HepG2 (cell line): ENCODE data around the gene ZNF655. TPM values are rescaled to one million over a fixed set of nuclear protein-coding genes. Genes with fewer than 3 reads are reported as not detected.

ENCODE experiments used
- HHEX ChIP-seq: IDR thresholded peaks from 2 replicates; pipeline ENCODE4 v1.6.1; 2016; ENCODE audit warnings: control low read depth
- KLF9 ChIP-seq: IDR thresholded peaks from 2 replicates; pipeline ENCODE4 v1.6.1; 2016; ENCODE audit warnings: low read depth
- U2AF1 ChIP-seq: fragments of 200-400 bp; formaldehyde crosslinking; optimal IDR thresholded peaks from 2 replicates; pipeline ENCODE3; 2017; ENCODE audit warnings: mild to moderate bottlenecking, low read depth, low read length
- ZNF503 ChIP-seq: sonication (generic); formaldehyde crosslinking; IDR thresholded peaks from 2 replicates; pipeline ENCODE4 v1.4.0; 2020; ENCODE audit warnings: missing genetic modification reagents
- ZNF549 ChIP-seq: sonication (generic); formaldehyde crosslinking; IDR thresholded peaks from 2 replicates; pipeline ENCODE4 v1.5.0; 2020; ENCODE audit warnings: missing genetic modification reagents
- ZNF749 ChIP-seq: sonication (generic); formaldehyde crosslinking; IDR thresholded peaks from 2 replicates; pipeline ENCODE4 v1.8.0; 2022; ENCODE audit warnings: mild to moderate bottlenecking, missing genetic modification reagents, moderate library complexity, borderline replicate concordance
- ZSCAN20 ChIP-seq: sonication (generic); formaldehyde crosslinking; IDR thresholded peaks from 2 replicates; pipeline ENCODE4 v1.4.0; 2020; ENCODE audit warnings: missing genetic modification reagents, mild to moderate bottlenecking, borderline replicate concordance
- ZSCAN25 ChIP-seq: sonication (generic); formaldehyde crosslinking; IDR thresholded peaks from 2 replicates; pipeline ENCODE4 v1.8.0; 2022; ENCODE audit warnings: mild to moderate bottlenecking, missing genetic modification reagents
- polyA plus RNA-seq, 8 experiments: library from polyadenylated mRNA; depleted of rRNA in 3 of 8; stranded (reverse) in 7 of 8; unstranded in 1 of 8; fragments of >200 nt; fragmentation: Illumina TruSeq in 4 of 8; extraction: Trizol in 4 of 8; gene quantifications; 2 replicates each; pipeline versions ENCODE4 v1.2.1 to v1.2.3, GENCODE V29; 2011 to 2016; ENCODE audit warnings: low read depth in 4 of 8, missing spikeins in 1 of 8, mixed read lengths in 1 of 8; ENCODE audit not compliant: insufficient read depth in 1 of 8
- total RNA-seq, 5 experiments: library from RNA; depleted of rRNA; stranded (reverse); fragments of >200 nt; fragmentation: Illumina TruSeq; extraction: Trizol; gene quantifications; 2 replicates each; pipeline ENCODE4 v1.2.3, GENCODE V29; 2016; ENCODE audit warnings: low read depth in 1 of 5

Gene ZNF655
- total and polyA plus RNA-seq, 2 of the 13 experiments (the other 11 are each of a cell fraction or from before 2014, with no cell fraction given): 53.4 to 75.6 TPM

DNA sequence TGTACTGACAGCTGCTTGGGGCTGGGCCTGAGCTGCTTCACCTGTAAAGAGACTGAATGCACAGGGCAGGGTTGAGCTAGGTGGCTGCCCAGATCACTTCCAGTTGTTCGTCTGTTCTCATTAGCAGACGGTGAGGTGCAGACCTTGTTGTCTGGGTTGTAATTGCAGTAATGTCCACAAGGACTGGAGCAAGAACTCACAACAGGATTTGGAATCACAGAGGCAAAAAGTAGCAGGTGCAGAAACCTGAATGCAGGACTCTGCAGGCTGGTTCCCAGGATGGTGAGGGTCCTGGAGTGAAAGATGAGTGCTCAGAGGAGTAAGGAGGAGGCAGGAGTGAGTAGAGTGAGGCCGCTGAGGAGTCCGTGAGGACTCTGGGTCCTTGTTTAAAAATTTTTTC, 67.5 kb downstream of the ZNF655 start (continued):
- TF ChIP-seq KLF9 (no peak), ZNF749 (CRISPR knock-in tag) (no peak), ZSCAN25 (no peak), U2AF1 (no peak), ZNF549 (CRISPR knock-in tag) (no peak), ZSCAN20 (no peak), ZNF503 (CRISPR knock-in tag) (no peak), HHEX (CRISPR knock-in tag) (no peak)

Other genes starting within 250 kb of the ZNF655 start
- gene ARPC1A, start 232.7 kb upstream of the ZNF655 start, total RNA-seq (2016; rRNA removed; fragmentation: Illumina TruSeq; extraction: Trizol): 88.5 and 89.7 TPM in 2 replicates
- 44.3 and 46.8 TPM in 2 replicates for gene ARPC1A, start 232.7 kb upstream of the ZNF655 start, polyA plus RNA-seq (2011; rRNA removed)
- gene ARPC1B, start 183.9 kb upstream of the ZNF655 start, total RNA-seq (2016; rRNA removed; fragmentation: Illumina TruSeq; extraction: Trizol): 89.1 and 92.2 TPM in 2 replicates
- 72.9 and 89.3 TPM in 2 replicates for gene ARPC1B, start 183.9 kb upstream of the ZNF655 start, polyA plus RNA-seq (2011; rRNA removed)
- gene PDAP1, start 150.0 kb upstream of the ZNF655 start, total RNA-seq (2016; rRNA removed; fragmentation: Illumina TruSeq; extraction: Trizol): 95.1 and 100 TPM in 2 replicates
- 12.8 and 13.0 TPM in 2 replicates for gene PDAP1, start 150.0 kb upstream of the ZNF655 start, polyA plus RNA-seq (2011; rRNA removed)
- gene BUD31, start 149.7 kb upstream of the ZNF655 start, total RNA-seq (2016; rRNA removed; fragmentation: Illumina TruSeq; extraction: Trizol): 79.1 and 101 TPM in 2 replicates
- gene BUD31, start 149.7 kb upstream of the ZNF655 start, polyA plus RNA-seq (2011; rRNA removed): 29.8 and 35.1 TPM in 2 replicates
- gene PTCD1, start 119.8 kb upstream of the ZNF655 start, total RNA-seq (2016; rRNA removed; fragmentation: Illumina TruSeq; extraction: Trizol): 4.7 and 8.4 TPM in 2 replicates
- 3.0 and 3.4 TPM in 2 replicates for gene PTCD1, start 119.8 kb upstream of the ZNF655 start, polyA plus RNA-seq (2011; rRNA removed)
- 44.4 and 49.6 TPM in 2 replicates for gene CPSF4, start 119.7 kb upstream of the ZNF655 start, total RNA-seq (2016; rRNA removed; fragmentation: Illumina TruSeq; extraction: Trizol)
- 34.1 and 46.9 TPM in 2 replicates for gene CPSF4, start 119.7 kb upstream of the ZNF655 start, polyA plus RNA-seq (2011; rRNA removed)
- 763 and 795 TPM in 2 replicates for gene ATP5MF, start 92.5 kb upstream of the ZNF655 start, total RNA-seq (2016; rRNA removed; fragmentation: Illumina TruSeq; extraction: Trizol)
- gene ATP5MF, start 92.5 kb upstream of the ZNF655 start, polyA plus RNA-seq (2011; rRNA removed): 499 and 597 TPM in 2 replicates
- 15.3 and 19.8 TPM in 2 replicates for gene ZNF789, start 85.8 kb upstream of the ZNF655 start, total RNA-seq (2016; rRNA removed; fragmentation: Illumina TruSeq; extraction: Trizol)
- 23.6 and 25.1 TPM in 2 replicates for gene ZNF789, start 85.8 kb upstream of the ZNF655 start, polyA plus RNA-seq (2011; rRNA removed)
- 18.7 and 19.6 TPM in 2 replicates for gene ZNF394, start 58.4 kb upstream of the ZNF655 start, total RNA-seq (2016; rRNA removed; fragmentation: Illumina TruSeq; extraction: Trizol)
- gene ZNF394, start 58.4 kb upstream of the ZNF655 start, polyA plus RNA-seq (2011; rRNA removed): 7.8 and 8.6 TPM in 2 replicates
- gene ZKSCAN5, start 54.0 kb upstream of the ZNF655 start, total RNA-seq (2016; rRNA removed; fragmentation: Illumina TruSeq; extraction: Trizol): 11.7 and 14.4 TPM in 2 replicates
- 5.2 and 5.5 TPM in 2 replicates for gene ZKSCAN5, start 54.0 kb upstream of the ZNF655 start, polyA plus RNA-seq (2011; rRNA removed)
- gene FAM200A, start 6.5 kb upstream of the ZNF655 start, total RNA-seq (2016; rRNA removed; fragmentation: Illumina TruSeq; extraction: Trizol): 6.3 and 10.4 TPM in 2 replicates
- 4.7 and 5.4 TPM in 2 replicates for gene FAM200A, start 6.5 kb upstream of the ZNF655 start, polyA plus RNA-seq (2011; rRNA removed)
- gene TMEM225B, start 39.6 kb downstream of the ZNF655 start, total RNA-seq (2016; rRNA removed; fragmentation: Illumina TruSeq; extraction: Trizol): 0.60 and 0.95 TPM in 2 replicates
- 0.78 and 1.6 TPM in 2 replicates for gene TMEM225B, start 39.6 kb downstream of the ZNF655 start, polyA plus RNA-seq (2011; rRNA removed)
- gene ZSCAN25, start 58.3 kb downstream of the ZNF655 start, total RNA-seq (2016; rRNA removed; fragmentation: Illumina TruSeq; extraction: Trizol): 16.3 and 16.8 TPM in 2 replicates
- gene ZSCAN25, start 58.3 kb downstream of the ZNF655 start, polyA plus RNA-seq (2011; rRNA removed): 12.1 and 12.3 TPM in 2 replicates
- 1.7 and 5.7 TPM in 2 replicates for gene CYP3A5, start 121.4 kb downstream of the ZNF655 start, total RNA-seq (2016; rRNA removed; fragmentation: Illumina TruSeq; extraction: Trizol)
- gene CYP3A5, start 121.4 kb downstream of the ZNF655 start, polyA plus RNA-seq (2011; rRNA removed): 9.3 and 9.6 TPM in 2 replicates
- gene CYP3A7, start 176.6 kb downstream of the ZNF655 start, total RNA-seq (2016; rRNA removed; fragmentation: Illumina TruSeq; extraction: Trizol): 6.4 and 6.6 TPM in 2 replicates
- gene CYP3A7, start 176.6 kb downstream of the ZNF655 start, polyA plus RNA-seq (2011; rRNA removed): 5.7 and 5.8 TPM in 2 replicates
- gene CYP3A4, start 225.5 kb downstream of the ZNF655 start, total RNA-seq (2016; rRNA removed; fragmentation: Illumina TruSeq; extraction: Trizol): 0.11 and 0.35 TPM in 2 replicates
- 0.07 and 0.24 TPM in 2 replicates for gene CYP3A4, start 225.5 kb downstream of the ZNF655 start, polyA plus RNA-seq (2011; rRNA removed)